Jurkat, Clone E6-1 (cell line): ENCODE measurements around the gene POLR2F.
"Not testable (repeated sequence)": the region's sequence is repeated elsewhere in the genome, so short reads cannot be mapped to it uniquely, and the experiment has no call there.

Experiments used
- DNase-seq: peaks from one replicate; pipeline ENCODE4 v3.0.0-alpha.2; 2011; ENCODE audit warnings: low read depth, low spot score
- H3K4me3 ChIP-seq: 2 replicates; pipeline ENCODE4 v1.5.1; 2011; ENCODE audit warnings: mild to moderate bottlenecking, low read length, control low read depth, moderate library complexity

Gene POLR2F

DNA sequence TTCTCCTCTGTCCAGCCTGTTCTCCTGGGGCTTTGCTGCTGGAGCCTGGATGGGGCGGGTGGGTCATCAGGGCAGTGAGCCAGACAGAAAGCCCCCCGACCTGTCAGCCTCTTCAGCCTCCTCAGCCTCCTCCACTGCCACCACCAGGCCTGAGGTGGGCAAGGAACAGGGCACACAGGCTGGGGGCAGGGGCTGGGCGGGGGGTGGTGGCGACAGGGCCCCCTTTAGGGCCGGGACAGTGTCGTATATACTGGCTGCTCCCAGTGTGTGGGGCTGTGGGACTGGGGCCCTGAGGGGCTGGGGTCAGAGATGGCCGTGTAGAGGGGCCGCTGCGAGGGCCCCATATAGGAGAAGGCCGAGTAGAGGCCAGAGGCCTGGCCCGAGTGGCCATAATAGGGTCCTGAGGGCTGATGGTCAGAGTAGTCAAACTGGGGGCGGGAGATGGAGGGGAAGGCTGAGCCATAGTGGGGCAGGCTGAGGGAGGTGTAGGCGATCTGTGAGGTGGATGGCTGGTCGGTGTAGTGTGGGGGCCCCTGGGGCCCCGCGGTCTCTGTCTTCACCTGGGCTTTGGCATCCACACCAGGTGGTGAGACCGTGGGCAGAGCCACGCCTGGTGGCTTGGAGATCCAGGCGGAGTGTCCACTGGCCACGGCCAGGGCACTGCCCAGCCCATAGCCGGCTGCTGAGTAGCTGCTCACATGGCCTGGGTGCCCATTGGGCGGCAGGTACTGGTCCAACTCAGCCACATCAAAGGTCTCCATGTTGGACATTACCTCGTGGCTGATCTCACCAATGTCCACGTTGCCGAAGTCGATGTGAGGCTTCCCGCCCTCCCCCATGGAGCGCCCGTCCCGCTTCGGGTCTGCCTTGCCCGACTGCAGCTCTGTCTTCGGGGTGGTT is 20.0 kb downstream of the POLR2F start:
- no peak overlapping the region for H3K4me3 ChIP-seq
- DNase-seq, result no peak

DNA sequence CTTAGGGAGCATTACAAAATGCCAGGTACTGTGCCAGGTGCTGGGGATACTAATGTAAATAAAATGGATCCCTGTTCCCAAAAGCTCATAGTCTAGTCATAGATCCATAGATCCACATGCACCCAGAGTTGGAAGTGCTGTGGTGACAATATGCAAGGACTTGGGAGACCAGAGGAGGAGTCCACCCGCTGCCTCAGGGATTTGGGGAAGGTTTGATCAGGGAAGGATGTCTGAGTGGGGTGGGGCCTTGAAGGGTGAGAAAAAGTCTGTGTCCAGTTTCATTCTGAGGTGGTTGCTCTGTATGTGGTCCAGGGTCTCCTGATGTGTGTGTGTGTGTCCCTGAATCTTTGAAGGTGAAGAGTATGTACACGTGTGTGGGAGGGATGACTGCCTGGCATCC is 21.7 kb downstream of the POLR2F start:
- no peak overlapping the region for H3K4me3 ChIP-seq
- no peak for DNase-seq

DNA sequence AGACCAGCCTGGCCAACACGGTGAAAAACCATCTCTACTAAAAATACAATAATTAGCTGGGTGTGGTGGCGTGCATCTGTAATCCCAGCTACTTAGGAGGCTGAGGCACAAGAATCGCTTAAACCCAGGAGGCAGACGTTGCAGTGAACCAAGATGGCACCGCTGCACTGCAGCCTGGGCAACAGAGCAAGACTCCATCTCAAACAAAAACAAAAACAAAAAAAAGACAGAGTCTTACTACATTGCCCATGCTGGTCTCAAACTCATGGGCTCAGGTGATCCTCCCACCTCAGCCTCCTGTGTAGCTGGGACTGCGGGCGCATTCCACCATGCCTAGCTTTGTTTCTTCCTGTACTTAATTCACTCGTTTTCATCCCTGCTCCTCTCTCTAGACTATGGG is 22.5 kb downstream of the POLR2F start:
- not testable (repeated sequence) for DNase-seq

DNA sequence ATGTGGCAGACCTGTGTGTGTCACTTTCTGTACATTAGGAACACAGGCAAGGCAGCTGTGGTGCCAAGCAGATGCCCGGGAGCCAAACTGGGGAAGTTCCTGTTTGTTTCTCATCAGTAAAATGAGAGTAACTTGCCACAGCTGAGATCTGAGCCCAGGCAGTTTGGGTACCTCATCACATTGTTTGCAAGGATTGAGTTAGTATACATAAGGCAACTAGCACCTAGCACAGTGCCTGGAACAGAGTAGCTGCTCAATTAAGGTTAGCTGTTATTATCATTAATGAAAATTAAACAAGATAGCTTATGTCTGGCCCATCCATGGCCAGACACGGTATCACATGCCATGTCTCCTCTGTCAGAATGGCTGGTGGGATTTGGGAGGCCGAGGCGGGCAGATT is 23.0 kb downstream of the POLR2F start:
- no peak overlapping the region for H3K4me3 ChIP-seq
- no peak for DNase-seq

More for the DNA sequence above, 22.5 kb downstream of the POLR2F start:
- not testable (repeated sequence) for H3K4me3 ChIP-seq

DNA sequence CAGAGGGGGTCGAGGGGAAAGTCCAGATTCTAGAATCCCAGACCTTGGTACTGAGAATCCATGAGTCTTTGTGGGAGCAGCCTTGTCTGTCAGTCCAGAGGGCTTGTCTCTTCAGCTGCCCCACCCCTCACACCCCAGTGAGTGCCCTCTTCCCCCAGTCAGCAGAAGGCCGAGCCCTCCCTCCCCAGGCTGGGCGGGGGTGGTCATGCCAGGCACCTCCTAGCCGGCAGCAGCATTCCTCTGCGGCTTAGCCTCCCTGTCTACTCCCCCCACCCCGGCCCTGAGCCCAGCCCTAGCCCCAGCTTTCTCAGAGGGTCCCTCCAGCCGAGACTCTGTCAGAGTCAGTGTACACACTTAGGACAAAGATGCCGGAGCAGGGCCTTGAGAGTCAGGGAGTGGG is 26.3 kb downstream of the POLR2F start:
- DNase-seq, result no peak
- no peak overlapping the region for H3K4me3 ChIP-seq

DNA sequence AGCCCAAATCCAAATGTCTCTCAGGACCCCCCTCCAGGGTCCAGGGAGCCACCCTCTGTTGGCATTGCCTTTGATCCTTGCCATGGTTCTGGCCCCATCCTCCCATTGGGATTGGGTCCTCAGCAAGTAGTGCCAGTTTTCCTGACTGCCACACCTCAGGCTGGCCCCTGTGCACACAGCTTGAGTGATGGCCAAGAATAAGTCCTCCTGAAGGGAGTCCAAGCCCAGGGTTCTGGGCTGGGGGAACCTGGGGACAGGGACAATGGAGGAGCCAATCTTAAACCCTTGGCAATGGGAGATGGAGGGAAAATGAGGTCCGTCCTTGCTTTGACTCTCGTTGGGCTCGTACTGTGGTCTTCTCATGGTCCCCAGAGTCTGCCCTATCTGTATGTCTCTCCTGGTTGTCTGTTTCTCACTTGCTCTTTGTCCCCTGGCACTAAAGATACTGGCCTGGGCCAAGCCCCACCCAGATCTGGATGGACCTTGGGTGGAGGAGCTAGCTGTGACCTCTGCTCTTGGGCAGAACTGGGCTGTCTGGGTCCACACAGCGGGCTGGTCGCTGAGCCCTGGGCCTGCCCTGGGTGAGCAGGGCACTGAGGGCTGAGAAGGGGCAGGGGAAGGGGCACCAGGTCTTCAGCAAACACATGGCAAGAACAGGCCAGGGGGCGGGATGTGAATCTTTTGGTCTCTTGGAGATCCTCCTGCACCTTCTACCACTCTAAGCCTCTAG is 27.9 kb downstream of the POLR2F start:
- DNase-seq, result no peak

DNA sequence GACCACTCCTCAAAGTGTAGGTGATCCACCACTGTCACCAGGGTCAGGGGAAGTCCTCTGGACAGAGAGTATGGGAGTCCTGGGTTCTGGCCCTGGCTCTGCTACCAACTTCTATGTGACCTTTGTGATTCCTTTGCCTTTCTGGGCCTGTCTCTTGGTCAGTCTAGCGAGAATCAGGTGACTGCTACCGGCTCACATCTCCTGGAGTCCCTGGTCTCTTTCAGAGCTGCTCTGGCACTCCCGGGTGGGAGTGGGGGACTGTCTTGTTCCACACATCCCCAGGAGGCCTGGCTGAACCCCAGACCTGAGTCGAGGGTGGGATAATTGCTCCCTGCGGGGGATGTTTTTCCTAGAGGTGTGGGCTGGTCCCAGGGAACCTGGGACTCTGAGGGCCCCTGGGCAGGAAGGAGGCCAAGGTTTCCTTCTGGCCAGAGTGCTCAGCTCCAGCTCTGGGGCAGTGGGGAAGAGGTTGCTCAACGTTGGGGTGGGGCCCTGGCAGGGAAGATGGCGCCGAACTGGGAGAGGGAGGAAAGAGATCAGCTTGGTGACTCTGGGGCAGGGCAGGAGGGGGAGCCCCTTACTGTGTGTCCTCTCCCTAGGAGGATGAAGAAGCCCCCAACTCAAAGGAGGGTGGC is 28.8 kb downstream of the POLR2F start:
- H3K4me3 ChIP-seq, result no peak overlapping the region

More for the DNA sequence above, 27.9 kb downstream of the POLR2F start:
- no peak overlapping the region for H3K4me3 ChIP-seq

DNA sequence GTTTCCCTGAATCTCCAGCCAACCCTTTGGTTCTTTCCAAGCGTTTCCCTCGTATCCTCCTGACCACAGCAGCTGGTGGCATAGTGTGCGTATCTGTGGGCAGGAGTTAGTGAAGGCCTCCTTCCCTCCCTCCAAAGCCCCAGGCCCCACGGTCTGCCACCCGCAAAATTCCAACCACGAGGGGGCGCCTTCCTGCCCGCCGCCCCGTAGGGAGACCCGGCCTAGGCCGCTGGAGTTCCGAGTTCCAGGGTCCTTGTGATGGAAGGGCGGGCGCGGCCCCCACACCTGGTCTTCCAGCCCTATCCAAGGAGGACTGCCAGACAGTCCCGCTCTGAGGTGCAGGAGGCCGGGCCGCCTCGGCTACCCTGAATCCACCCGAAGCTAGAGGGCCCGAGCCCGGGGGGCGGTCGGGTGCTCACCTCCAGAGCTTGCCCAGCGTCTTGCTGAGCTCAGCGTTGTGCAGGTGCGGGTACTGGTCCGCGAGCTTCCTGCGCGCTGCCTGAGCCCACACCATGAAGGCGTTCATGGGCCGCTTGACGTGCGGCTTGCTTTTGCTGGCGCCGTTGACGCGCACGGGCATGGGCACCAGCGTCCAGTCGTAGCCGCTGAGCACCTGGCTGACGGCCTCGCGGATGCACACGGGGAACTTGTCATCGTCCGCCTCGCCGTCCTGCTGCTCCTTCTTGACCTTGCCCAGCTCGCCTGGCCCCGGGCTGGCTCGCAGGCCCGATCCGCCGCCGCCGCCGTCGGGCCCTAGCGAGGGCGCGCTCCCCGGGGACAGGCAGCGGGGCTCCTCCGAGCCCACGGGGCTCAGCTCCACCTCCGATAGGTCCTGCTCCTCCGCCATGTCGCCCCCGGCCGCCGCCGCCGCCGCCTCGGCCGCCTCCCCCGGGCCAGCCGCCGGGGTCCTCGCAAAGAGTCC is 29.7 kb downstream of the POLR2F start:
- H3K4me3 ChIP-seq, result no peak overlapping the region
- no peak for DNase-seq

More for the DNA sequence above, 28.8 kb downstream of the POLR2F start:
- no peak for DNase-seq

DNA sequence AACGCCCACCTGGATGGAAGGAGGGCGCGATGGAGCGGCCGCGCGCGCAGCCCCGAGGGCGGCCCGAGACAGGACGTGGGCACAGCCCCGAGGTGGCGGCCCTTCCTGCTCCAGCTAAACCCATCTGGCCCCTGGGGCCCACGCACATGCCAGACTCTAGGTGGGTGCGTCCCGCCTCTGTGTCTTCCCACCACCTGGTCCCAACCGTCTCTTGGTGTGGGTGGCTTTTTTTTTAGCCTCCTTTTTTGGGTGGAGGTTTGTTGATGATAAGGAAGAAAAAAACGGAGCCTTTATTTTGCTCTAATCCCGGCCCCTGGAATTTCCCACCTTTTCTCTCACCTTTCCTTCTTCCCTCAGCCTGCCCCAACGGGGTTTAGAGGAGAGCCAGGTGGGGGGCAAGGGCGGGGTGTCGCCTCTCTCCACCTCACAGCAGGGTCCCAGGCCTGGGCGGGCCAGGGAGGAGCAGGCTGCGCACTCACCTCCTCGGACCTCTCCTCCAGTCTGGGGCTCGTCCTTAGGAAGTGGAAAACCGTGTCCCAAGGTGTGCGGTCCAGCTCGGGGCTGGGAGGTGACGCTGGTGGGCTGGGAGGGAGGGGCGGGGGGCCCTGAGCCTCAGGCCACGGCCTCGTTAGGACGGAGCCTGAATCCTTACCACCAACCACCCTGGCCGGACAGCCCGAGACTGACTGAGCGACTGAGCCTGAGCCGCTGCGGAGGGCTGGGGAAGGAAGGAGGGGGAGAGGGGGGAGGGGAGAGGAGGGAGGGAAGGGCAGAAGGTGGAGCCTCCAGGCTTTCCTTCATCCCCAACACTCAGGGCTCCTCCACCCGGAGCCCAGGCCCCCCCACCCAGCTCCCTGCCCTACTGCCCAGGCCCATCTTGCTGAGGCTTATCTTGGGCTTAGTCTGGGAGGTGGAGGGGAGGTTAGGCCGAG is 30.6 kb downstream of the POLR2F start, which contains the start of gene SOX10:
Gene SOX10, minus strand, starts transcription at position 696 of the 932 bp plus-strand sequence. CDS start 771 bp downstream, outside the sequence.
- H3K4me3 ChIP-seq, result no peak within 1 kb of the TSS
- no peak for DNase-seq

DNA sequence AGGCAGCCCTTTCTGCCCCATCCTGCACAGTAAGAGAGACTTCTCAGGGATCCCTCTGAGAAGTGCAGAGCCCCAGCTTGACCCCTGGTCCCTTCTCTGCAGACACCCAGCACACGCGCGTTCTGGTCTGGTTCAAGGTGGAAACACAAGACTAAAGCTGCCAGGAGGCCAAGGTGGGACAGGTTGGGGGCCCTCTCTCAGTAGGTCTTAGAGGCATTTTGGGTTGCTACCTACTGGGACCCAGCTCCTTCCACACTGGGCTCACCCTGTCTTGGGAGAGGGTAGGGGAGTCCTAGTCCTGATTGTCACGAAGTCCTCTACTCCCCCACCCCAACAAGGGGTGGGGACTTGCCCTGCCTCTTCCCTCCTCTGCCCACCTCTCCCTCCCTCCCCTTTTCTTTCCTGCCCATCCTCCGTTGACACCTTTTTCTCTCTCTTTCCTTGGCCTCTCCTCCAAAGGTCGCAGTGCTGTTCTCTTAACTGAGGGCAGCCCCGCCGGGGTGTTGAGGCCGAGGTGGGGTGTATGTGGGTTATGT is 31.6 kb downstream of the POLR2F start:
- no peak for DNase-seq
- no peak overlapping the region for H3K4me3 ChIP-seq

DNA sequence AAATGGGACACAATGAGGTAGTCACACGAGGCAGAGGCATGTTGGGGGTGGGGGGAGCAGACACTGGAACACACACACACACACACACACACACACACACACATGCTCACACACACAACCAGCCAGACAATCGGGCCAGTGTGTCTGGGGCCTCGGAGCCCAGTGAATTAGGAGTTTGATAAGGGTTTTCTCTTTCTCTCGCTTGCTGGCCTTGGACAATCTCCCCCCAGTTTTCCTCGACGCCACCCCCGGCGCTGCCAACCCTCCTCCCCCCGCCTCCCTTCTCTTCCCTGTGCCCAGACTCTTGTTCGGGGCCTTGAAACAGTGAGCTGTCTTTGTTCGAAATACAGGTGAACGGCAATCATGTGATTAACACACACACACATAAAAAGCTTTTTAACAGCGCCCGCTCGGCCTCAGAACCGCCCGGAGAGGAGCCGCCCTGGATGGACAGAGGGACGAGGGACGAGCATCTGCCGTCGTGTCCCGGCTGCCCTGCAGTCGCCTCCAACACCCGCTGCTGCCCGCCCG is 32.3 kb downstream of the POLR2F start:
- no peak for DNase-seq
- H3K4me3 ChIP-seq, result no peak overlapping the region

DNA sequence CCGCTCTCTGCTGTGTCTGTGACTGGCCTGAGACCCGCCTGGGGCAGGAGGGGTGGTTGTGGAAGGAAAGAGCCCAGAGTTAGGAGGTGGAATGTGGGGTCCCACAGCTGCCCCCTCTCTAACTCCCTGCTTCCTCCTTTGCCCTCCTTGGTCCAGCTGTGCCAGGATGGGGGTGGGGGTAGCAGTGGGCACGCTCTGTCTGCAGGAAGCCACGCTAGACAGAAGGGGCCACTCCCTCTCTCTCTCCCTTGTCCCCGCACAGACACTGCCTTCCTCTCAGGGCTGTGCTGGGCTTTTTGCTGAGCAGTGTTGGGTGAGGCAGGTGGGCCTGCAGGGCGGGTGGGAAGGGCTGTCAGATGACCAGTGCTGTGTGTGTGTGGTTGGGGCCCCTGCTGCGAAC is 32.9 kb downstream of the POLR2F start:
- H3K4me3 ChIP-seq, result no peak overlapping the region
- no peak for DNase-seq

DNA sequence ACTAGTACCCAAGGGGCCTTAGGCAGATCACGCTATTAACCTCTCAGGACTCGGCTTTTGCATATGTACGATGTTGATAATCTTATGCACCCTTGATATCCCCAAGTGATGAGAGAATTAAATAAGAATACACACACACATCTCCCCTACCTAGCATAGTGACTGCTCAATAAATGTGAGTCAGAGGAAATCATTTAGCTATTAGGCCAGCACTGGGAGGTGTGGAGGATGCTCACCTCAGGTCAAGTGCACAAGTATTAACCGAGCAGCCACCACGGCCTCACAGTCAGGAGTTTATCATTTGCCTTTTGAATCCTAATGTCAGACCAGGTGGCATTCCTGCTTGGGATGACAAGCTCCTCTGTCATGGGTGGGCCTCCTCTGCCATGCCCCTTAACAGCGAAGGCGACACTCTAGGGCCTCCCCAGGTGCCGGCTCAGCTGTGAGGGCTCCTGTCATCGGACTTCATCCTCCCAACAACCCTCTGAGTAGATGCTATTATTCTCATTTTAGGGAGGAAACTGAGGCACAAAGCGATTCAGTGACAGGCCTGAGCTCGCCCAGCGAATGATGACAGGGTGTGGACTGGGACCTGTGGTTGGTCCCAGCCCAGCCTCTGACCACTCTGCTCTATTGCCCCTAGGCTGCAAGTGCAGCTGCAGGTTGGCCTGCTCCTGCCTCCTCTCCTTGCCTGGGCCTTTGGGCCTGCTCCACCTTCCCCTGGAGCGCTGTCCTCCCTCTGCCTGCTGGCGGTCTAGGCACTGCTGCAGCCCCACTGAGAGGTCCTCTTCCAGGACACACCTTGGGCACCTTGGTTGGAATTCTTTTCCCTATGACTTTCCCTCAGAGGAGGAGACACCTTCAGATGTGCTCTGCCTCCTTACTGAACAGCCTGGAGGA is 35.9 kb downstream of the POLR2F start:
- no peak for DNase-seq
- no peak overlapping the region for H3K4me3 ChIP-seq

DNA sequence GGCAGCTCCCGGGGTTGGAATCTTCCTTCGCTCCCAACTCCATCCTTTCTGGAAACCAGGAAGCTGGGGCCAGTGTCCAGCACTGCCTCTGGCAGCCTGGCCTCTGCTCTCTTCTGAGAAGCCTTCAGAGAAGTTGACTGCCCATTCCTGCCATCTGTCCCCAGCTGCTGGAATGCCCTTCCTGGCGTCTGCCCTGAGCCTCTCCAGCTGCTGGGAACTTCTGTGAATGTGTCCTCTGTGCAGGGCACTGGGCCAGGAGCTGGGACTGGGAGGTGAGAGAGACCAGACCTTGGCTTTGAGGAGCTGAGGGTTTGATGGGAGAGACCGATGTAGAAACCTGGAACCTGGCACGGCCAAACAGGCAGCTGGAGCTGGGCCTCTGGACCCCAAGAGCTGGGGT is 36.8 kb downstream of the POLR2F start:
- DNase-seq, result no peak
- H3K4me3 ChIP-seq, result no peak overlapping the region

DNA sequence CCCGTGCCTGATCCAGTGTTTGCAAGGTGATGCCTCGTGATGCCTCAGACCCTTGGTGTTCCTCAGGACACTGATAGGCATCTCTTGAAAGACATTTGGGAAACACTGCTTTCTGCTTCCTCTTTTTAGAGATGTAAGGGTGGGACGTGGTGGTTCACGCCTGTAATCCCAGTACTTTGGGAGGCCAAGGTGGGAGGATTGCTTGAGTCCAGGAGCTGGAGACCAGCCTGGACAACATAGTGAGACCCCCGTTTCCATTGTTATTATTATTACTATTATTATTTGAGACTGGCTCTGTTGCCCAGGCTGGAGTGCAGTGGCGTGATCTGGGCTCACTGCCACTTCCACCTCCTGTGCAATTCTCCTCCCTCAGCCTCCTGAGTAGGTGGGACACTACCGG is 37.4 kb downstream of the POLR2F start:
- no peak for DNase-seq
- no peak overlapping the region for H3K4me3 ChIP-seq

DNA sequence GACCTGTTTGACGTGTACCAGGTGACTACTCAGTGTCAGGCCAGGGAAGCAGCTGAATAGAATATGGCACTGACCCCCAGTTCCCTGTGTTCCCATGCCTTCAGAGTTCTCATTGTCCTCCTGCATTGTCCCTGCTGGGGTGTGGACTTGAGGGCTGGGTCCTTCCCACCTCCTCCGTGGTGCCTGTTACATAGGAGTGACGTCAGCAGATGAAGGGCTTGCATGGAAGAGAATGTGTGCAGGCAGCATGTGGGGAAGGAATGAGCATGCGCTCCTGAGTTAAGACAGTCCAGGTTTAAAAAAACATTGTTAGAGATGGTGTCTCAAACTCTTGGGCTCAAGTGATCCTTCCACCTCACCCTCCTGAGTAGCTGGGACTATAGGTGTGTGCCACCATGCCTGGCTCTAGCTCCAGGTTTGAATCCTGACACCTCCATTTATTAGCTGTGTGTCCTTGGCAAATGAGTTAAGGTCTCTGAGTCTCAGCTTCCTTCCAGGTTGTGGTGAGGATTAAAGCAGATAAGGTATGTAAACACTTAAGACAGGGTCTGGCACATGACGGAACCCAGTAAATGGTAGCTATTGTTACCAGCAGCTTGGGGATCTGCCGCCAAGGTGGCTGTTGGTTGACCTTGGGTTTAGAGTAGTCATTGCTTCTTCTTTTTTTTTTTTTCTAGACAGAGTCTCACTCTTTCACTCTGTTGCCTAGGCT is 38.4 kb downstream of the POLR2F start:
- no peak for DNase-seq
- no peak overlapping the region for H3K4me3 ChIP-seq
